GM19467 (cell line): ENCODE data around the gene KRTAP4-12.
"Not testable (repeated sequence)": the region's sequence is repeated elsewhere in the genome, so short reads cannot be mapped to it uniquely, and the experiment has no call there.

Experiments
- ATAC-seq: cut with Tn5 transposase; IDR thresholded peaks from one replicate; pipeline ENCODE4 v1.9.1; 2021; ENCODE audit warnings: mild to moderate bottlenecking, moderate library complexity; ENCODE audit not compliant: unreplicated experiment

Gene KRTAP4-12

GRCh38 chr17:41127371-41127770 is 3.4 kb upstream of the KRTAP4-12 start:
- no peak for ATAC-seq

GRCh38 chr17:41126412-41126811 is 2.4 kb upstream of the KRTAP4-12 start:
- ATAC-seq, result no peak

- no peak for ATAC-seq
Measured at GRCh38 chr17:41125064-41125463, 1.1 kb upstream of the KRTAP4-12 start.

- ATAC-seq, result not testable (repeated sequence)
Measured at GRCh38 chr17:41123292-41123990, 541 bp downstream of the KRTAP4-12 start.

GRCh38 chr17:41121742-41122141 is 2.2 kb downstream of the KRTAP4-12 start:
- ATAC-seq, result no peak

GRCh38 chr17:41119696-41120690 is 4.0 kb downstream of the KRTAP4-12 start:
- not testable (repeated sequence) for ATAC-seq

GRCh38 chr17:41118721-41119120 is 5.3 kb downstream of the KRTAP4-12 start:
- ATAC-seq, result no peak

GRCh38 chr17:41117846-41118386 is 6.1 kb downstream of the KRTAP4-12 start, which contains the start of gene KRTAP4-11:
KRTAP4-11 (minus strand) TSS chr17:41118373; CDS start chr17:41118315, 58 bp downstream.
- ATAC-seq, result not testable (repeated sequence)

- no peak for ATAC-seq
Measured at GRCh38 chr17:41116297-41116696, 7.7 kb downstream of the KRTAP4-12 start.

GRCh38 chr17:41111151-41111885 is 12.7 kb downstream of the KRTAP4-12 start:
- no peak for ATAC-seq

- ATAC-seq, result not testable (repeated sequence)
Measured at GRCh38 chr17:41108728-41109386, 15.1 kb downstream of the KRTAP4-12 start.

- no peak for ATAC-seq
Measured at GRCh38 chr17:41107941-41108450, 16.0 kb downstream of the KRTAP4-12 start.

GRCh38 chr17:41105347-41105746 is 18.6 kb downstream of the KRTAP4-12 start, which contains the start of gene KRTAP4-9:
KRTAP4-9 (plus strand) TSS chr17:41105389; CDS start chr17:41105389, 0 bp downstream.
- ATAC-seq, result not testable (repeated sequence)

- not testable (repeated sequence) for ATAC-seq
Measured at GRCh38 chr17:41104386-41105038, 19.5 kb downstream of the KRTAP4-12 start.

- no peak for ATAC-seq
Measured at GRCh38 chr17:41103896-41104295, 20.1 kb downstream of the KRTAP4-12 start.

- no peak for ATAC-seq
Measured at GRCh38 chr17:41101586-41102259, 22.3 kb downstream of the KRTAP4-12 start, which contains the start of gene KRTAP4-16. KRTAP4-16 (minus strand) TSS chr17:41102209; CDS start chr17:41102209, 0 bp downstream.

- ATAC-seq, result not testable (repeated sequence)
Measured at GRCh38 chr17:41099682-41100480, 24.1 kb downstream of the KRTAP4-12 start.

- ATAC-seq, result no peak
Measured at GRCh38 chr17:41098481-41098880, 25.5 kb downstream of the KRTAP4-12 start.
